GM21526 (cell line): Measurements from ENCODE around the gene C3orf20.

Experiments
- ATAC-seq: cut with Tn5 transposase; IDR thresholded peaks from one replicate; pipeline ENCODE4 v1.9.1; 2021; ENCODE audit warnings: moderate library complexity; ENCODE audit not compliant: unreplicated experiment, low FRiP score

The C3orf20 gene

GRCh38 chr3:14772533-14773138 lies 97.7 kb downstream of the C3orf20 start:
- no peak for ATAC-seq

DNA sequence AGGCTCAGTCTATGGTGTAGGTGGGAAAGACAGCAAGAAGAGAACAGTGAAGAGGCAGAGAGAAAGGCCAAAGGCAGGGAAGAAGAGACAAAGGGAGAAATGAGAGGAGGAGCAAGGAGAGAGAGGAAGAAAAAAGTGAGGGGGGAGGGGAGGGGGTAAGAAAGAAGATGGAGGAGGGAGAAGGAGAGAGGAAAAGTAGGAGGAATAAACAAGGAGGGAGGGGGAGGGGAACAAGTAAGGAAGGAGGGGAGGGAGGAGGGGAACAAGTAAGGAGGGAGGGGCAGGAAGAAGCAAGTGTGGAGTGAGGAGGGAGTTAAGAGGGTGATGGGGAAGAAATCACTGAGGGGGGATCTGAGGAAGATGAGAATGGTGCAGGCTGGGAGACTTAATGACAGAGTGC lies 98.3 kb downstream of the C3orf20 start:
- ATAC-seq, result no peak

- ATAC-seq, result no peak
These were observed 98.8 kb downstream of the C3orf20 start for GRCh38 chr3:14773691-14774128.

- no peak for ATAC-seq
These were observed 99.5 kb downstream of the C3orf20 start for GRCh38 chr3:14774431-14774830.

DNA sequence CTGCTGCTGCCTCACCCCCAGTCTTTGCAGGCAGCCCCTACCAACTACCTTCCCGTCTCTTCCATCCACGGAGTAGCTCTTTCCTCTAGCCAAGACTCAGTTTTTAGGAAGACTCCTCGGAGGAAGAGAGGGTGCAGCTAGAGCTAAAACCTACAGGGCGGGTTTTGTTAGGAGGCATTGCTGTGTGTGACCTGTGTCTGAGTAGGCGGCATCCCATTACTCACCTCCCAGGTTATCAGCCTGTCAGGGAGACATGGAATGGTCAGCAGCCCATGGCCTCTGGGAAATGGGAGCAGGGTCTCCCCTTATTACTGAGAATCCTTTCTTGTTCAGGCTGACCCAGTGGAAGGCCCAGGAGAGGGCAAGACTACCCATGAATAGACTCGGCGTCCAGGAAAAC lies 100.1 kb downstream of the C3orf20 start:
- ATAC-seq, result no peak

GRCh38 chr3:14775563-14775962 lies 100.6 kb downstream of the C3orf20 start:
- ATAC-seq, result no peak

DNA sequence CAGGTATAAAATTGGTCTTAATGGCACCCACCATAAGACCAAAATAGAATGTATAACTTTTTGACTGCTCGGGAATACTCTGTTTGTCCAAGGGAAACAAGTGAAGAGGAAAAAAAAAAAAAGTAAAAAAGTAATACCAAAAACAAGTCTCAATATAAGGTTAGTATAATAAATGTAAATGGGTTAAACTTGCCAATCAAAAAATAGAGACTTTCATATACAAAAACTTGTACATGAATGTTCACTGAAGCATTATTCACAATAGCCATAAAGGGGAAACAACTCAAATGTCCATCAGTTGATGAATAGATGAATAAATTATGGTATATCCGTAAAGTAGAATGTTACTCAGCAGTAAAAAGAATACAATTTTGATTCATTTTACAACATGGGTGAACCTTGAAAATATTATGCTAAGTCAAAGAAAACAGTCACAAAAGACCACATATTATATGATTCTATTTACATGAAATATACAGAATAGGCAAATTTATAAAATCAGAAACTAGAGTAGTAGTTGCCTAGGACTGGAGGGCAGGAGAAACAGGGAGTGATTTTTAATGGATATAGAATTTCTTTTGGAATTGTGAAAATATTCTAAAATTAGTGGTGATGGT lies 104.2 kb downstream of the C3orf20 start:
- no peak for ATAC-seq

DNA sequence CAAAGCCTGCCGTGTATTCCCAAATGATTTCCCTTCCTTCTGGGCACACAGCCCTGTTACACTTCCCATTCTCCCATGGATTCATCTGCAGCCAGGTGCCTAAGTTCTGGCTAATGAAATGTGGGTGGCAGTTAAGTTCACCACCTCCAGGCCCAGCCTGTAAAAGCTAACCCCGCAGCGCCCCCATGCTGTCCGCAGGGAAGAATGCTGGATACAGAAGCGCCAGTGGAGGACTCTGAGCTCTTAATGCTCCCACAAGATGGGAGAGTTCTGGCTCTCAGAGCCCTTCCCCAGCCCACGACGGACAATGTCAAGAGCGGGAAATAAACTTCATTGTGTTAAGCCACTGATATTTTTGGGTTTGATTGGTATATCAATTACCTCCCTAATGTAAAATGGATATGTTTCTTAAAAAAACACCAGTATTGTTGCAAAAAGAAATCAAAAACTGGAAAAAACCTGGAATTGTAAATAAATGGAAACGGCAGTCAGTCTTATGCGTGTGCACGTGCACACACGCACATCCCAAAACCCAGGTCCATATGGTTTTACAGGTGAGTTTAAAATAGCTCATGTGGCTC lies 106.1 kb downstream of the C3orf20 start:
- peak; percentile 76 for ATAC-seq

DNA sequence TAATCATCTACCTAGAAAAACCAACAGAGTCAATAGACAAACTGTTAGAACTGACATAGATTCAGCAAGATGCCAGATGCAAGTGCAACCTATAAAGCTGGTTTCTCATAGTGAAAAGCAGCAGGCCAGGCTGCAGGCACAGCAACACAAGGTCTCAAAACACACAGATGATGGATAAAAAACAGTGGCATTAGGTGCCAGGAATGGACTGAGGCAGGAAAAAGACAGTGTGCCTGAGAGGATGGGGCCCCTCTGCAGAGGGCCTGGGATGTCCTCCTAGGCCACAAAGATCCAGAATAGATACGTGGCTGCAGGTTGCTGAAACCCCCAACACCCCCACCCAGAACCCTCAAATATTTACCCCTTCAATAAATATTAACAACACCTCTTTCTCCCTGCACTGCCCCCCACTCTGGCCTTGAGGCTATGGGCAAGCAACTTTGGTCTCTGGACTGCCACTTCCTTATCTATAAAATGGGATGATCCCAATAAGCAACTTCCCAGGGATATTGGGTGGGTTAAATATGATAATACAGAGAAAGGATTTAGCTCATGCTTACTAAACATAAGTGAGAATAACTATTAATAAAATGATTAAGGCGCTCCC lies 108.6 kb downstream of the C3orf20 start:
- no peak for ATAC-seq

- no peak for ATAC-seq
These were observed 109.2 kb downstream of the C3orf20 start for GRCh38 chr3:14784087-14784681.

GRCh38 chr3:14785207-14786155 lies 110.5 kb downstream of the C3orf20 start:
- no peak for ATAC-seq

- ATAC-seq, result no peak
These were observed 111.4 kb downstream of the C3orf20 start for GRCh38 chr3:14786369-14786768.

- ATAC-seq, result no peak
These were observed 112.7 kb downstream of the C3orf20 start for GRCh38 chr3:14787630-14788029.

- ATAC-seq, result no peak
These were observed 113.7 kb downstream of the C3orf20 start for GRCh38 chr3:14788644-14789043.

DNA sequence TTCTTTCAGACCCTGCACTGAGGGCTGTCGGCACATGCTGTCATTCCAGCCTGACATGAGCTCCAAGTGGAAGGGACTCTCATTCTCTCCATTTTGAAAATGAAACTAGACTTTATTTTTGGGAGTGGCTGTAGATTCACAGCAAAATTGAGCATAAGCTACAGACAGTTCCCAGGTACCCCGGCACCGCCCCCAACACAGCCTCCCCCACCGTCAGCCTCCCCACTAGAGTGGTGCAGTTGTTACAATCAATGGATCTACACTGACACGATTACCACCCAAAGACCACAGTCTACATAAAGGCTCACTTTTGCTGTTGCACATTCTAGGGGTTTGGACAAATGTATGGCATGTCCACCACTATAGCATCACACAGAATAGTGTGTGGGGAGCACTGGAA lies 114.3 kb downstream of the C3orf20 start:
- ATAC-seq, result no peak

- no peak for ATAC-seq
These were observed 114.8 kb downstream of the C3orf20 start for GRCh38 chr3:14789640-14790285.

- ATAC-seq, result no peak
These were observed 116.5 kb downstream of the C3orf20 start for GRCh38 chr3:14791343-14791945.

DNA sequence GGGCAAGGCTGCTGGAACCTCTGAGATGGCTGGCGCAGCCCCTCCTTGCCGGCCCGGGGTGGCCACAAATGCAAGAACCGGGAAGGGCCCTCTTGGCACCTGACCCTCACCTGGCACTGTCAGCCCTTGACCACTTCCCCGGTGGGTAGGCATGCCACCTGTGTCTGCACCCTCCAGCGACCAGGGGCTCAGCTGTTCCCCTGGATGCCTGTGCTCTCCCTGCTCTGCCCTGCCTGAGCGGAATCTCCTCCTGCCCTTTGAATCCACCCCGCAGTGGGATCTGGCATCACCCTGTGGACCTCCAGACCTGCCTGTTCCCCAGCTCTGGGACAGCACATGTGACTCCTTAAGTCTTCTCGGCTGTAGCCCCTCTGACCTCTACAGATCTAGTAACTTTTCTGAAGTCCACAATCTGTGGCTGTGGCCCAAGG lies 117.8 kb downstream of the C3orf20 start:
- no peak for ATAC-seq

DNA sequence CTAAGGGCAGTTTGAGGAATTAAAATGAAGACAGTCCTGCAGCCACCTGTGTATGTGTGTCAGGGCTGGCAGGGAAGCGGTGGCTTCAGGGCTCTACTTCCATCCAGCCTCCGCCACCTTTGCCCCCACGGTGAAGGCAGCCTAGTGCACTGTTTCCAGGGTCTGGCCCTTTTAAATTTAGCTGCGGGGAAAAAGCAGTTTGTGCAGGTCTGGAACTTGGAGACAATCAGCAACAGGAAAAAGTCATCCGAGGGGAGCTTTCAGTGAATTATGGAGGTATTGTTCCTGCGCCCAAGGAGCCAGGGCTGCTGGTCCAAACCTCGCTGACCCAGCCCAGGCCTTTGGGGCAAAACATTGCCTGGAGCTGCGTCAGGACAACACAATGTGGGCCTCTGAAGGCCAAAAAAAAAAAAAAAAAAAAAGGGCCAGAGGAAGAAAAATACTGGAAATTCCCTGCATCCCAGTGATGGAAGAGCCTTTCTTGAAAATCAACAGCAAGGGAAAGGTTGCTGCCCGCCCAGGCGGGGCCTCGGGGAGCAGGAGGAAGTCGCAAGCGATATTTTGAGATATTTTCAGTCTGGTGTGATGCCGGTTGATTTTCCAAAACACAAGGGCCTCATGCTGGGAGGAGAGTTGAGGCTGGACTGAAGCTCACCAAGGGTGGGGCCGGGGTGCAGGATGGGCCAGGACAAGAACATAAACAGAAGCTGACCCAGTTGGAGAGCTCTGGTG lies 118.4 kb downstream of the C3orf20 start:
- no peak for ATAC-seq
